SK-N-MC (cell line): ENCODE results near the gene VSTM2B.

Source experiments
- EZH2 ChIP-seq: fragments of 200-600 bp; sonication (generic); IDR thresholded peaks from one replicate; pipeline ENCODE4 v1.6.1; 2017; ENCODE audit warnings: antibody characterized with exemption
- FOXP2 ChIP-seq: optimal IDR thresholded peaks from 2 replicates; pipeline ENCODE3; 2011; ENCODE audit warnings: mild to moderate bottlenecking, moderate library complexity; ENCODE audit not compliant: insufficient read depth; ENCODE audit errors: extremely low read length, control extremely low read depth
- POLR2AphosphoS5 ChIP-seq: IDR thresholded peaks from 2 replicates; pipeline ENCODE4 v1.6.1; 2012; ENCODE audit warnings: mild to moderate bottlenecking, low read depth, low read length, borderline replicate concordance

DNA sequence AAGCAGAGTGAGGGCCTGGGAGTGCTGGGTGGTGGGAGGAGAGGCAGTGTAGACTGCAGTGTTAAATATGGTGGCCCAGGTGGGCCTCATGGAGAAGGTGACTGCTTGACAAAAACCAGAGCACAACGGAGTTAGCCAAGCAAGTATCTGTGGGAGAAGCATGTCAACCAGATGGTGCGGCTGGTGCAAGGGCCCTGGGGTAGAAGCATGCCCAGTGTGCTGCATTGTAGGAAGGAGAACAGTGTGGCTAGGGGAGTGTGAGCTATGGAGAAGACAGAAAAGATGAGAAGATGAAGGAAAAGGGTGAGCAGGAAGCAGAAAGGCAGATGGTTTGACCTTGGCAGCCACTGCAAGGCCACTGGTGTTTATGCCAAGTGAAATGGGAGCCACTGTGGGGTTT, 2.2 kb upstream of the VSTM2B start:
- TF ChIP-seq POLR2AphosphoS5 (no peak), EZH2 (no peak), FOXP2 (no peak)
